ENCODE measurements around the gene ERBB4. TPM values are rescaled to one million over a fixed set of nuclear protein-coding genes. Genes with fewer than 3 reads are reported as not detected.

ERBB4 gene
- total RNA-seq, 1 donor from 2014 or later = 2.8 TPM

DNA sequence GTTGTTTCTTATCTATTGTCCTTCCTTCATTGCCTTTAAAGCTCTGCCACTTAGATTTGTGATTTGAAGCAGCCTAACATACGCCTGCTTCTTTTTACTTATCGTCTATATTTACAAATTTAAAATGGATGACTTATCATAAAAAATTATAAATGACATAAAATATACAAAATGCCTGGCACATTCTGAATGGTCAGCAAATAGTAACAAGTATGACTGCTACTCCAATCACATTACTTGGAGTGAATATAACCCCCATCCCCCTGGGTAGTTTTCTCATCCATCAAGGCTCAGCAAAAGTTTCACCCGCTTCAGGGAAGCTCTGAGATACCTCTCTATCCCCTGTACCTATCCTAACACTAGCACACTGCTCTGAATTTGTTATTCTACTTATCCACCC is 708.9 kb downstream of the ERBB4 start:
- DNase-seq (ENCODE audit: extremely low spot score, unreplicated experiment) = no peak
- TF ChIP-seq, protein P1, sequence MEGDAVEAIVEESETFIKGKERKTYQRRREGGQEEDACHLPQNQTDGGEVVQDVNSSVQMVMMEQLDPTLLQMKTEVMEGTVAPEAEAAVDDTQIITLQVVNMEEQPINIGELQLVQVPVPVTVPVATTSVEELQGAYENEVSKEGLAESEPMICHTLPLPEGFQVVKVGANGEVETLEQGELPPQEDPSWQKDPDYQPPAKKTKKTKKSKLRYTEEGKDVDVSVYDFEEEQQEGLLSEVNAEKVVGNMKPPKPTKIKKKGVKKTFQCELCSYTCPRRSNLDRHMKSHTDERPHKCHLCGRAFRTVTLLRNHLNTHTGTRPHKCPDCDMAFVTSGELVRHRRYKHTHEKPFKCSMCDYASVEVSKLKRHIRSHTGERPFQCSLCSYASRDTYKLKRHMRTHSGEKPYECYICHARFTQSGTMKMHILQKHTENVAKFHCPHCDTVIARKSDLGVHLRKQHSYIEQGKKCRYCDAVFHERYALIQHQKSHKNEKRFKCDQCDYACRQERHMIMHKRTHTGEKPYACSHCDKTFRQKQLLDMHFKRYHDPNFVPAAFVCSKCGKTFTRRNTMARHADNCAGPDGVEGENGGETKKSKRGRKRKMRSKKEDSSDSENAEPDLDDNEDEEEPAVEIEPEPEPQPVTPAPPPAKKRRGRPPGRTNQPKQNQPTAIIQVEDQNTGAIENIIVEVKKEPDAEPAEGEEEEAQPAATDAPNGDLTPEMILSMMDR (IDR thresholded peaks at IDR 0.05) = no peak
- H3K4me1 Mint-ChIP-seq (ENCODE audit: unreplicated experiment) = peaks cover 2% of the 10 kb centered on the region
- H3K4me3 Mint-ChIP-seq (ENCODE audit: unreplicated experiment) = no peak overlapping the region
- H3K36me3 Mint-ChIP-seq (ENCODE audit: unreplicated experiment) = no peaks in the 10 kb centered on the region
- H3K9me3 Mint-ChIP-seq (ENCODE audit: unreplicated experiment) = no peaks in the 10 kb centered on the region
- H3K27ac Mint-ChIP-seq (ENCODE audit: unreplicated experiment) = no peak overlapping the region
- no peaks in the 10 kb centered on the region for H3K27me3 Mint-ChIP-seq (ENCODE audit: unreplicated experiment)

DNA sequence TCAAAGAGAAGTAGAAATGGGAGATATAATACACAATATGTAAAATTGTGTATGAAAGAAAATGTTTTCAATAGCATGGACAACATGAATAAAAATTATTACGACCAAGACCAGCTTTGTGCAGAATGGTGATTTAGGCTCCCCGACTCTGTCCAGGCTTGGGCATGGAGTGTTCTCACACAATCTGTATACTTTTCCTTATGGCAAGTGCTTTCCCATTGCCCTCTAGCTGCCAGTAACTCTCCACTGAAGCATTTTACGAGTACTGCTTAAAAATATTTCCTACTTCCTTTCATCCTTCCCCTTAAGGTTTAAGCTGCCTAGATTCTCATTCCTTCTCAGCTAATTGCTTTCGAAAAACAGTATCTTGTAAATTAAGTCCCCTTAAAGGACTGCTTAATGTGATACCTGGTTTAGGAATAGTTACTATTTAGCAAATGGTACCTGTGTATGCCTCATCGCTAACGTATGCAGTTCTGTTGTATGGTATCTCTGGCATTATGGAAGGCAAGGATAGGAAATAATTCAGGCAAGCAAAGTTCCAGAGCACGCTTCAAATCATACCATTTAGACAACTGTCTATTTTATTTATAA is 714.6 kb downstream of the ERBB4 start:
- no peak for DNase-seq (ENCODE audit: extremely low spot score, unreplicated experiment)
- Mint-ChIP-seq H3K27ac (ENCODE audit: unreplicated experiment) (no peak overlapping the region), H3K4me1 (ENCODE audit: unreplicated experiment) (no peaks in the 10 kb centered on the region), H3K9me3 (ENCODE audit: unreplicated experiment) (peaks cover 16% of the 10 kb centered on the region), H3K27me3 (ENCODE audit: unreplicated experiment) (no peaks in the 10 kb centered on the region), H3K4me3 (ENCODE audit: unreplicated experiment) (no peak overlapping the region), H3K36me3 (ENCODE audit: unreplicated experiment) (no peaks in the 10 kb centered on the region)
- TF ChIP-seq, protein P1 (IDR thresholded peaks at IDR 0.05) = no peak

DNA sequence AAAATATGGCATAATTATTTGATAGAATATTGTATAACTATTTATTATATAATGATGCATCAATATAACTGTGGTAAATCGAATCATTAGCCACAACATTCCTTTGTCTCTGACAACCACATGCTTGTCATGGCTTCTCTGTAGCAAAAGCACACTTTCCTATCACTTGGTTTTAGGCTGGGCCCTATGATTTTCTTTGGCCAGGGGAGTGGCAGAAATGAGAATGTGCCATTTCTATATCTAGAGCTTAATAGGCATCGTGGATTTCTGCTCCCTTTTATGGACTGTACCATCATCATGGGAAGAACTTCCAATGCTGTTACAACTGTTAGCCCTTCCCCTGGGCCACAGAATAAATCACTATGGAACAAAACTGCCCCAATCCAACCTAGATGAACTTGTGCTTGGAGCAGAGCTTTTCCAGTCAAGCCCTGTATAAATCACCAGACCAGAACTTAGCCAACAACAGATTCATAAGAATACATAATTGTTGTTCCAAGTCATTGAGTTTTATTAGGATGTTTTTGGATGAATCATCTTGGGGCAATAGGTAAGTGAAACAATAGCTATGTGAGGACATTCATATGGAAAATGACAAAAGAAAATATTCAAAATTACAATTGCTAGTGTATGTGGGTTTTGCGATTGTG is 715.8 kb downstream of the ERBB4 start:
- H3K27ac Mint-ChIP-seq (ENCODE audit: unreplicated experiment) = no peak overlapping the region
- H3K4me1 Mint-ChIP-seq (ENCODE audit: unreplicated experiment) = no peaks in the 10 kb centered on the region
- H3K9me3 Mint-ChIP-seq (ENCODE audit: unreplicated experiment) = peaks cover 16% of the 10 kb centered on the region
- H3K36me3 Mint-ChIP-seq (ENCODE audit: unreplicated experiment) = no peaks in the 10 kb centered on the region
- TF ChIP-seq, protein P1 (IDR thresholded peaks at IDR 0.05) = no peak
- no peaks in the 10 kb centered on the region for H3K27me3 Mint-ChIP-seq (ENCODE audit: unreplicated experiment)
- H3K4me3 Mint-ChIP-seq (ENCODE audit: unreplicated experiment) = no peak overlapping the region
- no peak for DNase-seq (ENCODE audit: extremely low spot score, unreplicated experiment)

DNA sequence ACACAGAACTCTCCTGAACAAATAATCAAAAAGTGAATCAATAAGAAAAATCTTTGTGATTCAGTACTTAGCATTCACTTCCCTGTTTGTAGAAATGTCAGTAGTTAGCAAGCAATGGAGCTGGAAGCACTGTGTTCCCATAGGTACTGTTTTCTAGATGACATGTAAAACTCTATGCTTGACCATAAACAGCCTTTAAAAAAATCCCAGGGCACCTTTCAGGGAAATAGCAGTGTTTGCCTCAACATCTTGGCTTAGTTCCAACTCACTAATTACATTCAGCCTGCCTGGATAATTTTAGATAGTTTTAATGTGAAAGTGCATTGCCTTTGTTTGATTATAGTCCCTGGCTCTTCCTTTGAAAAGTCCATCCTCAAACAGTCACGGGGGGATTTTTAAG is 721.8 kb downstream of the ERBB4 start:
- DNase-seq (ENCODE audit: extremely low spot score, unreplicated experiment) = no peak
- no peak overlapping the region for H3K27ac Mint-ChIP-seq (ENCODE audit: unreplicated experiment)
- H3K9me3 Mint-ChIP-seq (ENCODE audit: unreplicated experiment) = peaks cover 13% of the 10 kb centered on the region
- H3K36me3 Mint-ChIP-seq (ENCODE audit: unreplicated experiment) = no peaks in the 10 kb centered on the region
- no peaks in the 10 kb centered on the region for H3K4me1 Mint-ChIP-seq (ENCODE audit: unreplicated experiment)
- H3K4me3 Mint-ChIP-seq (ENCODE audit: unreplicated experiment) = no peak overlapping the region
- H3K27me3 Mint-ChIP-seq (ENCODE audit: unreplicated experiment) = no peaks in the 10 kb centered on the region
- TF ChIP-seq, protein P1 (IDR thresholded peaks at IDR 0.05) = no peak

DNA sequence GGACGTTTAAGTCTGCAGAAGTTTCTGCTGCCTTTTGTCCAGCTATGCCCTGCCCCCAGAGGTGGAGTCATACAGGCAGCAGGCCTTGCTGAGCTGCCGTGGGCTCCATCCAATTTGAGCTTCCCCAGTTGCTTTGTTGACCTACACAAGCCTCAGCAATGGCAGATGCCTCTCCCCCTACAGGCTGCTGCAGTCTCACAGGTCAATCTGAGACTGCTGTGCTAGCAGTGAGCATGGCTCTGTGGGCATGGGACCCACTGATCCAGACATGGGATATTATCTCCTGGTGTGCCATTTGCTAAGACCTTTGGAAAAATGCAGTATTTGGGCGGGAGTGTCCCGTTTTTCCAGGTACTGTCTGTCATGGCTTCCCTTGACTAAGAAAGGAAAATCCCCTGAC is 726.0 kb downstream of the ERBB4 start:
- H3K36me3 Mint-ChIP-seq (ENCODE audit: unreplicated experiment) = no peaks in the 10 kb centered on the region
- no peaks in the 10 kb centered on the region for H3K4me1 Mint-ChIP-seq (ENCODE audit: unreplicated experiment)
- TF ChIP-seq, protein P1 (IDR thresholded peaks at IDR 0.05) = no peak
- H3K27ac Mint-ChIP-seq (ENCODE audit: unreplicated experiment) = no peak overlapping the region
- no peaks in the 10 kb centered on the region for H3K9me3 Mint-ChIP-seq (ENCODE audit: unreplicated experiment)
- no peaks in the 10 kb centered on the region for H3K27me3 Mint-ChIP-seq (ENCODE audit: unreplicated experiment)
- no peak overlapping the region for H3K4me3 Mint-ChIP-seq (ENCODE audit: unreplicated experiment)
- DNase-seq (ENCODE audit: extremely low spot score, unreplicated experiment) = no peak
